MV-4-11 (cell line): Measurements from ENCODE around the gene OTOGL.
A peak's percentile ranks its signal among the peaks of the same experiment; 100 is the strongest.
"Not testable (repeated sequence)": the region's sequence is repeated elsewhere in the genome, so short reads cannot be mapped to it uniquely, and the experiment has no call there.

Source experiments
- DNase-seq: peaks from one replicate; lab custom pipeline; 2025; lab: John Stamatoyannopoulos, UW

OTOGL gene

GRCh38 chr12:80184926-80185325 lies 85.6 kb downstream of the OTOGL start:
- DNase-seq = no peak

- peak; percentile 70 for DNase-seq
These were observed 87.4 kb downstream of the OTOGL start for GRCh38 chr12:80186727-80187217.

- no peak for DNase-seq
These were observed 88.3 kb downstream of the OTOGL start for GRCh38 chr12:80187660-80188090.

- no peak for DNase-seq
These were observed 89.2 kb downstream of the OTOGL start for GRCh38 chr12:80188576-80188975.

GRCh38 chr12:80189241-80189640 lies 89.9 kb downstream of the OTOGL start:
- DNase-seq = no peak

- DNase-seq = no peak
These were observed 90.7 kb downstream of the OTOGL start for GRCh38 chr12:80190001-80190400.

GRCh38 chr12:80192087-80192486 lies 92.8 kb downstream of the OTOGL start:
- no peak for DNase-seq

GRCh38 chr12:80193865-80194264 lies 94.5 kb downstream of the OTOGL start:
- DNase-seq = no peak

- DNase-seq = no peak
These were observed 95.9 kb downstream of the OTOGL start for GRCh38 chr12:80195074-80195726.

- no peak for DNase-seq
These were observed 96.4 kb downstream of the OTOGL start for GRCh38 chr12:80195737-80196136.

GRCh38 chr12:80196419-80196818 lies 97.1 kb downstream of the OTOGL start:
- DNase-seq = no peak

GRCh38 chr12:80198782-80199337 lies 99.5 kb downstream of the OTOGL start:
- DNase-seq = no peak

GRCh38 chr12:80199931-80200330 lies 100.6 kb downstream of the OTOGL start:
- no peak for DNase-seq

- DNase-seq = no peak
These were observed 101.1 kb downstream of the OTOGL start for GRCh38 chr12:80200414-80200813.

GRCh38 chr12:80201908-80202307 lies 102.6 kb downstream of the OTOGL start:
- DNase-seq = no peak

- no peak for DNase-seq
These were observed 106.6 kb downstream of the OTOGL start for GRCh38 chr12:80205960-80206359.

- DNase-seq = no peak
These were observed 108.7 kb downstream of the OTOGL start for GRCh38 chr12:80208071-80208470.

- DNase-seq = no peak
These were observed 112.3 kb downstream of the OTOGL start for GRCh38 chr12:80211671-80212070.

- no peak for DNase-seq
These were observed 113.8 kb downstream of the OTOGL start for GRCh38 chr12:80212938-80213645.

- no peak for DNase-seq
These were observed 114.5 kb downstream of the OTOGL start for GRCh38 chr12:80213871-80214270.

GRCh38 chr12:80217011-80217535 lies 117.7 kb downstream of the OTOGL start:
- DNase-seq = no peak

- DNase-seq = not testable (repeated sequence)
These were observed 119.6 kb downstream of the OTOGL start for GRCh38 chr12:80218925-80219324.

- DNase-seq = no peak
These were observed 120.0 kb downstream of the OTOGL start for GRCh38 chr12:80219345-80219744.
